Sciatic nerve (tissue), 2 donors: ENCODE data around the gene PAMR1. TPM values are rescaled to one million over a fixed set of nuclear protein-coding genes. Genes with fewer than 3 reads are reported as not detected.

Source experiments
- ATAC-seq: fragments of 200-7000 bp; cut with Tn5 transposase; one replicate; pipeline ENCODE4 v1.9.1; 2020; ENCODE audit warnings: mild to moderate bottlenecking, moderate library complexity
- DNase-seq: peaks from one replicate; pipeline ENCODE4 v3.0.0-alpha.2; 2020; ENCODE audit warnings: low spot score
- intact Hi-C: fragments of 100-400 bp; cut with DNase I; formaldehyde crosslinking; loops from one replicate; pipeline ENCODE4 v1.14.2; 2022
- total RNA-seq: library from RNA; stranded (reverse); fragmentation: NEBNext Ultra II Directional; extraction: Animal tissue kit (Norgen Biotek cat#: 25700); gene quantifications from one replicate; pipeline ENCODE4 v1.2.1, GENCODE V29; 2021
- donor health status: DM: no; HTN: no; CAD: no.
- donor health status: DM: no; HTN: no; CAD: no.

Gene PAMR1
- total RNA-seq, 1 donor from 2014 or later = 15.6 TPM

DNA sequence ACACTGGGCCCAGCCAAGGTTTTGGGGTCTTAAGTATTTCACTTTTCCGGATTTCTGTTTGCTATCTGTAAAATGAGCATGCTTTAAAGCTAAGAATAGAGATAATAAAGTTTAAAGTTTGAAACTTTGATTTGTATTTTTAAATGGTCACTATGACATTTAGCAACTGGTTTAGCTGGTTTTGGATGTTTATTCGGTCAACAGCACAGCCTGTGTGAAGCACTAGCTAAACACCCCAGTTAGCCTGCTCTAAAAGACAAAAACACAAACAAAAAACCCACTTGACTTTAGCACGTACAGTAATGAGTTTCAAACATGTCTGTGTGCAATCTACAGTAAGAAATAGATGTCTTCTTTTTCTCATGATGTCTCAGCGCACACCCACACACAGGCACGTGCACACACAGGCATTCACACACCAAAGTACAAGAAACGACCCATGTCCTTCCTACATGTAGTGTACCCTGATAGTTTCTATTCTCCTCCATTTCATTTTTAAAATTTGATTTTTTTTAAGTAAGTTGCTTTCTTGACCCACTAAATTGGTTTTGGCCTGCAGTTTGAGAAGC is 135.4 kb downstream of the PAMR1 start:
- ATAC-seq (no peak), DNase-seq (no peak)
- intact Hi-C loops = loop anchor here (5.0 kb wide), 1 partner anchor 463 kb away; no protein-coding TSS in a partner anchor

DNA sequence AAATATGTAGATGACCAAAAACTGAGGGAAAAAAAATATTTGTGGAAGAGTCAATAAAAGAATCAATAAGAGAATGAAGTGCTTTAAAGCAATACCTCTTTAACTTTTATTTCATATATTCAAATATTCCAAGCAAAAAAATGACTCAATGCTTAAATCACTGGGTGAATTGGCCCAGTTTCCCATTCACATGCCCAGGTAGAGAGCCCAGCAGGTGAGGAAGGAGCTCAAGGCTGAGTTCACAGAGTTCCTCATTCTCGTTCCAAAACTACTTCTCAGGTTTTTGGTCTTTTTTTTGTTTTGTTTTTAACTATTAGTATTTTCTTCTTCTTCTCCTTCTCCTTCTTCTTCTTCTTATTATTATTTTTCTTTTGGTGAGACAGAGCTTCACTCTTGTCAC is 136.3 kb downstream of the PAMR1 start:
- intact Hi-C loops = no loop called here
- ATAC-seq (no peak), DNase-seq (no peak)

DNA sequence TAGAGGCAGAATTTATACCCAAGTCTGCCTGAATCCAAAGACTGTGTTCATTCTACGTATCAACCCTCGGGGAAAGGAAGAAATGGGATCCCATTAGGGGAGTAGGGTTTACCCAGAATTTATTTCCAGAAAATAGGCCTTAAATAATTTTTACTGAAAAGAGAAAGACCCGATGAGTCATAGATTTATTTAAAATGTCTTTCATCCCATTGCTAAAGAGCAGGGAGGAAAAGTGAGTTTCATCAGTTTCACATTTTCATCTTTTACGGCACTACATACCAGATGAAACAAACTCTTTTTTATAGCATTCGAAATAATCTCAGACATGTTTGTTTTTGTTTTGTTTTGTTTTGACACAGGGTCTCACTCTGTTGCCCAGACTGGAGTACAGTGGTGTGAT is 137.4 kb downstream of the PAMR1 start:
- ATAC-seq (no peak), DNase-seq (no peak)
- intact Hi-C loops = no loop called here

DNA sequence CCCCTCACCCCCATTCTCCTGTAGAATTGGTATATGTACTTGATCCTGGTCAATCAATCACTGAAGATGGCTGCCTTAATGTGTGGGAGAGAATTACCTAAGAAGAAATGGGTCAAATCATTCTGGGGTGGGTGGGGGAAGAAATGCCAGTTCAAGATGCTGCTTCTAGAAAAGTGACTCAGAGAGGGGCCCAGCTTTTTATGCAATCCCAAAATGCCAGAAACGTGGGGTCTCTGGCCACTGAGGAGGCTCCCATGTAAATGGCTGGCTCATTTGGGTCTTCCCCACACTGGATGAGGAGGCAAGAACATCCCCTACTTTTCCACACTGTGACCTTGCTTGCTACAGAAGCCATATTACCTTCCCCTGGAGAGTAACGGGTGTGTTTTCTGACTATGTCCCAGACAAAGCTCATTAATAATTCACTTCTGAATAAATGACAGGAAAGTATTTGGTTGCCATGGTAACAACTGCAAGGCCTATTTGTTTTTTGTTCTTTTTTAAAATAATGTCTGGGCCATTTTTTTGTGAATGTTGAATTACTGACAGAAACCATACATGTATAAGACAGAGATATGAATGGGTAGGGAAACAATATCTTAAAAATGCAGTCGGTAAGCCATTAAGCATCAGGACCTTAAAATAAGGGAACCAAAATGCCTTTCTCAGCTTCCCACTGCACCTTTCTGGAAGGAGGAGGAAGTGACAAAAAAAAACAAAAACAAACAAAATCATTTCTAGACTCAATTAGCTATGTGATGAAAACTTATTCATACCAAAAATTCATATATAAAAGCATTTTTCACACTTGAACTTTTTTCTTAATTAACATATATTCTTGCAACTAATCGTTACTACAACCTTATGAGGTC is 138.1 kb downstream of the PAMR1 start:
- intact Hi-C loops = no loop called here
- DNase-seq (no peak), ATAC-seq (no peak)

DNA sequence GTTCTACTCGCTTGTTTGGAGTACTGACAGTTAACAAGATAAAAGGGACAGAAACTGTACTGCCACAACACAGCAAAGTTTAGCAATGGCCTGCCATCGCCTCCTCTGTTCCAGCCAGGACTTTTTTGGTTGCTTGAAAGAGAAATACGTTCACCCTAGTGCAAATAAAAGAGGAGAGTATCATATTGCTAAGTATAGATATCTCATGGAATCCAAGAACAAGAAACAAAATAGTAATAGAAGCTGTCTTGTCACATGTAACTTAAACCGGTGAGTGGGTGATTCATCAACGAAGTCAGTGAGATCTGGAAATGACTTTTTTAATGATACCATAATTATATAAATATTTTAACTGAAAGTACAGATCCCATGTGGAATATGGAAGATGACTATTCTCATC is 141.5 kb downstream of the PAMR1 start:
- no peak for DNase-seq
- intact Hi-C loops = no loop called here
- no peak for ATAC-seq

Other genes starting within 250 kb of the PAMR1 start
- 0.98 TPM for gene SLC1A2, start 106.1 kb downstream of the PAMR1 start, total RNA-seq
- gene FJX1, start 92.8 kb upstream of the PAMR1 start, total RNA-seq = 3.9 TPM
- 60.1 TPM for gene TRIM44, start 137.2 kb upstream of the PAMR1 start, total RNA-seq